ENCODE data around the gene SF3B6. TPM values are rescaled to one million over a fixed set of nuclear protein-coding genes. Genes with fewer than 3 reads are reported as not detected.
"Not testable (repeated sequence)": the region's sequence is repeated elsewhere in the genome, so short reads cannot be mapped to it uniquely, and the experiment has no call there.

SF3B6 gene, protein sequence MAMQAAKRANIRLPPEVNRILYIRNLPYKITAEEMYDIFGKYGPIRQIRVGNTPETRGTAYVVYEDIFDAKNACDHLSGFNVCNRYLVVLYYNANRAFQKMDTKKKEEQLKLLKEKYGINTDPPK
- total RNA-seq (2014; rRNA removed; shearing (Covaris generic)) = 357 and 360 TPM in 2 replicates

DNA sequence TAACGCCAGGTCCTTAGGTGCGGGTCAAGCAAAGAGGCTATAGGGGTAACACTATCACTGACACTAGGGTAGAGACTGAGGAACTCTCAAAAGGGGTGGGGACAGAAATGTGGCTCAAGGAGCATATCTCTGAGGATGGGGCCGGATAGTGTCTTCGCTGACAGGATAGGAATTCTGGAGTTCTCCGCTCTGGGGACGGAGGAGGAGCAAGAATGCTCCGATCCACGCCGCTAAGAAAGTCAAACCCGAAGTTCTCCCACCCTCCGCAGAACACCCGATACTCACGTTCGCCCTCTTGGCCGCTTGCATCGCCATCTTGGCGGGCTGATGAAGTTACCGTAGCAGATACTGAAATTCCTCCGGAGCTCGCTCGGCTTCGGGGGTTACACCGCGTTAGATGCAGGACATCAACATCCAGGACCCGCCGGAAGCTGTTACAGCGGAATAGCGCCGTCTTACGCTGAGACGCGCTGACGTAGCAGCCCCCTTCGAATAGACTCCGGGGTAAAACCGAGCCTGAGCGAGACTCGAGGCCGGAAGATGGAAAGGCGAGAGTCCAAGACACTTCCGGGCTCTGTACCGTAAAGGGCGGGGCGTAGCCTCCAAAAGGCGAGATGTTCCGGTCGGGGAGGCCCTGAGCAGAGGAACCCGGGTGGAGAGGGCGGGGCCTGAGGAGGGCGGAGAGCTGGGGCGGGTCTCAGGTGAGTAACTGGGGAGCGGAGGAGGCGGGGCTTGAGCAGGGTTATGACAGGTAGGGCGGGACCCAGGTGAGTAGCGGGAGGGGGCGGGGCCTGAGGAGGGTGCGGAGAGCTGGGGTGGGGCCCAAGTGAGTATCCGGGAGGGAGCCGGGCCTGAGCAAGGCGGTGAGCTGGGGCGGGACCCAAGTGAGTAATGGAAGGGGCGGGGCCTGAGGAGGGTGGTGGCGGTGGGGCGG is at the start of gene SF3B6:
TSS of gene SF3B6 (minus strand) at position 412 of the 934 bp plus-strand sequence. CDS start at position 315, 97 bp downstream.
- Histone ChIP-seq H3K4me1 (peaks cover 16% of the 10 kb centered on the region), H3K27me3 (no peaks in the 10 kb centered on the region), H3K36me3 (peaks cover 39% of the 10 kb centered on the region), H3K27ac (peak within 1 kb of the TSS; percentile 56), H3K4me3 (peak within 1 kb of the TSS; percentile 71), H3K9me3 (replicated peaks) (no peaks in the 10 kb centered on the region)
- DNase-seq = peak; percentile 99

DNA sequence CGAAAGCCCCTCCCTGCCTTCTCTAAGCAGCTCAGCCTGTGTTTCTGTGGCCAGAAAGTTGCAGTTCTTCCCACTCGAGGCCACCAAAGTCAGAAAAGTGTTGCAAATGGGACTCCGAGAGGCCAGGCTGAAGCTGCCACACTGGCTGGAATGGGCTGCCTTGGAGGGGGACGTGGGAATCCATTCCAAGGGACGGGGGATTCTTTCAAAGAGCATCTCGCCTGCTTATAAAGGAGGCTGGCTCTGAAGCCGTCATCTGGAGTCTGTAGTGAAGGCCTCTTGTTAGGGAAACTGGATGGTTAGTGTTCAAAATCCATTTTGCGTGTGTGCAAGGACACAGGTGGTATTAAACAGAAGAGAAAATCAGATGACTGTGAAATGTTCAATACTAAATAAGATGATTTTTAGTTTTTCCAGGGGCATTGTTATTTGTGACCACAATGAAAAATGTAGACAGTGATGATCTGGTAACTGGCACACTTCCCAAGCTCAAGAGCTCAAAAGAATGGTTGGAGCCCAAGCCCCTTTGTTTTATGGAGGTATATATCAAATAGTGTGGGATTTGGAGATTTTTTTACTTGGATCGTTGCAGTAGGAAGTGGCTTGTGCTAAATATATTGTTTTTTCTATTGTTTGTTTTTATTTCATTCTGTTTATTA is 47.9 kb upstream of the SF3B6 start:
- no peaks in the 10 kb centered on the region for H3K27me3 ChIP-seq

DNA sequence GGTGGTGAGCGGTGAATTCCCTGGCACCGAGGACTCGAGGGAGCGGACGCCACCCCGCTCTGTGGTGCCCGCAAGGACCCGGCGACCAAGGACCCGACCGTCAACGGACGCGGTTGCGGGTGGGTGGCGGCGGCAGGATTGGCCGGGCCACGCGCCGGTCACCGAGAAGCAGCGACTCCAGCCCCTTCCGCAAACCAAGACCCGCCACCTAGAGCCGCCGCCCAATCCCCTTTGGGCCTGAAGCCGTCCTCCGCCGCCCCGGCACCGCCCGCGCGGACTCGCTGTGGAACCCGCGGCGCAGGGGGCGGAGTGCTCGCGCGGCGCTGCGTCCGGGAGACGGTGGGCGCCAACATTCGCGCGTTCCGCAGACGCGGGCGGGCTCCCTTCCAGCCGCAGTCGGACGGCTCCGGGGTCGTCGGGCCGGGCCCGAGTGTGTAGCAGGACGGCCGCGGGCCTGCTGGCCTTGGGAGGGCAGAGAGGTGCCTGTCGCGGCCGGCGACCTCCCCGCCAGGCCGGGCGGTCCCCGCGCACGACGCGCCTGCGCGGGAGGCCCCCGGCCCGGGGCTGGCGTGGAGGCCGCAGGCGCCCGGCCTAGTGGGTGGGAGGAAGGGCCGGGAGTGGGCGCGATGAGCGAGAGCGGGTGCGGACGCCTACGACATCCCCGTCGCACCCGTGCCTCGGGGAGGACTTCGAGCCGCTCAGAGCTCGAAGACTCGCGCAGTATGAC is 47.2 kb upstream of the SF3B6 start, which contains the start of the genes FAM228B and PFN4:
TSS of gene FAM228B (plus strand) at position 275 of the 727 bp plus-strand sequence. CDS start 893 bp downstream, outside the sequence.
TSS of gene PFN4 (minus strand) at position 140 of the 727 bp plus-strand sequence. CDS start 799 bp downstream, outside the sequence.
- H3K27me3 ChIP-seq = no peaks in the 10 kb centered on the region
- H3K9me3 ChIP-seq (replicated peaks) = no peaks in the 10 kb centered on the region
- peak within 1 kb of the TSS; percentile 77 for H3K4me3 ChIP-seq
- peak within 1 kb of the TSS; percentile 73 for H3K27ac ChIP-seq
- DNase-seq = peak; percentile 92 to 93
- peaks cover 5% of the 10 kb centered on the region; the same call in 1 of the 2 replicates for H3K4me1 ChIP-seq
- H3K36me3 ChIP-seq = no peaks in the 10 kb centered on the region

More for the DNA sequence above, 47.9 kb upstream of the SF3B6 start:
- H3K4me1 ChIP-seq = peaks cover 5% of the 10 kb centered on the region; the same call in 1 of the 2 replicates
- no peaks in the 10 kb centered on the region for H3K9me3 ChIP-seq (replicated peaks)
- H3K4me3 ChIP-seq = peak overlapping the region; percentile 77
- DNase-seq = no peak
- H3K36me3 ChIP-seq = no peaks in the 10 kb centered on the region
- peak overlapping the region; percentile 73 for H3K27ac ChIP-seq

DNA sequence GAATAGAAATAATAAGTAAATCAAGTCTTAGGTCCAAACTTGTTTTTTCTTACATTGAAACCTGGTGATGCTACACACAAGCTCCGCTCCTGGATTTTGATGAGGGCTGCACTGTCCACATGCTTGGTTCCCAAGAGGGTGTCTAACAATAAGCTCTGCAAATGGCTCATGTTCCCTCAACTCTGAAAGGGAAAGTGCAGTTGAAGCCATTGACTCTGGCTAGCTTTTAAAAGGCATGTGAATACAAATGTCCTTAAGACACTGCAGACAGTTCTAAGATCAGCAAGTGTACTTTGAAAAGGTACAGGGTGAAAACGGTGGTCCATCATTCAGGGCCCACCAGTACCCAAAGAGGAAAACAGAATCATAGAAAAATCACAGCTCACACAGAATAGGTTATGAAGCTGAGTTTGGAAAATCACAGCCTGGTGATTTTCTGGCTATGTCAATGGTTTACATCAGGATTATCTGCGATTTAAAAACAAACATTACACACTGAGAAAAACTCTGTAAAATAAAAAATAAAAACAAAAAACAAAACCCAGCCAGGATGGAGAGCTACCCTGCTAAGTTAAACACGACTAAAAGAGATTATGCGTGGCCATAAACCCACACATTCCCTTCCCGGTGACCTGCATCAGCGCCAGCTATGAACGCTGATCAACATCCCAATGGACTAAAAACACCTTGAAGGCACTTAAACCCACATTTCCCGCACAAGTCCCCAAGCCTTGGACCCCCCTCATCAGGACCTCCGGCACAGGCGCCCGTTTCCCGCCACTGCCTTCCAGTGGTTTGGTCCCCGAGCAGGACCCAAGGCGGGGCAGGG is 46.5 kb upstream of the SF3B6 start:
- DNase-seq = peak in 1 of 2 experiments; percentile 49
- H3K9me3 ChIP-seq (replicated peaks) = no peaks in the 10 kb centered on the region
- H3K27ac ChIP-seq = peak overlapping the region; percentile 73
- H3K4me1 ChIP-seq = peaks cover 5% of the 10 kb centered on the region; the same call in 1 of the 2 replicates
- H3K27me3 ChIP-seq = no peaks in the 10 kb centered on the region
- H3K36me3 ChIP-seq = no peaks in the 10 kb centered on the region
- H3K4me3 ChIP-seq = peak overlapping the region; percentile 77

DNA sequence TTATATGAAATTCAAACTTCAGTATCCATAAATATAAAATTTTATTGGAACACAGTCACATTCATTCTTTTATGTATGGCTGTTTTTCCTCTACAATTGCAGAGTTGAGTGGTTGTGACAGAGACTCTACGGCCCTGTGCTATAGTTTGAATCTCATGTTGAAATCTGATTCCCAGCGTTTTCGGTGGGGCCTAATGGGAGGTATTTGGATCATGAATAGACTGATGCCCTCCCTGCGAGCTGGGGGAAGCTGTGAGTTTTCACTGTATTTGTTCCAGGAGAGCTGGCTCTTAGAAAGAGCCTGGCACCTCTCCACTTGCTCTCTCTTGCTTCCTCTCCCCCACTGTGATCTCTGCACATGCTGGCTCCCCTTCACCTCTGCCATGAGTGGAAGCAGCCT is 45.3 kb upstream of the SF3B6 start:
- H3K27me3 ChIP-seq = no peaks in the 10 kb centered on the region
- DNase-seq = peak in 1 of 2 experiments; percentile 47
- peaks cover 5% of the 10 kb centered on the region; the same call in 1 of the 2 replicates for H3K4me1 ChIP-seq
- no peaks in the 10 kb centered on the region for H3K9me3 ChIP-seq (replicated peaks)
- H3K36me3 ChIP-seq = no peaks in the 10 kb centered on the region
- H3K4me3 ChIP-seq = no peak overlapping the region
- no peak overlapping the region for H3K27ac ChIP-seq

DNA sequence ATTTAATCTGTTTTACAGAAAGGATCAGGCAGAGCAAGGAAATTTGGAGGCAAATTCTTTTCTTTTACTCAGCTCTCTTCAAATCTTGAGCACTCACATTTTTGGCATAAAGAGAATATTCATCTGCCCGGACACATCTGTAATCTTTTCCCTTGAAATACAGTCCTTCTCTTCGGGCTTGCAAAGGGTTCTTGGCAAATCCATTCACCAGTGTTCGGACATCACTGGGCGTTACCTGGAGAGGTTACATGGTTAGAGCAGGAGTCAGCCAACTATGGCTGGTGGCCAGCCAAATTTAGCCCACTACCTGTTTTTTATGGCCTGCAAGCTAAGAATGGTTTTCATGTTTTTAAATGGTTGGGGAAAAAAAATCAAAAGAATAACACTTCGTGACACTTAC is 44.9 kb upstream of the SF3B6 start:
- no peak for DNase-seq
- Histone ChIP-seq H3K4me1 (peaks cover 5% of the 10 kb centered on the region; the same call in 1 of the 2 replicates), H3K36me3 (no peaks in the 10 kb centered on the region), H3K9me3 (replicated peaks) (no peaks in the 10 kb centered on the region), H3K27ac (no peak overlapping the region), H3K27me3 (no peaks in the 10 kb centered on the region), H3K4me3 (no peak overlapping the region)

DNA sequence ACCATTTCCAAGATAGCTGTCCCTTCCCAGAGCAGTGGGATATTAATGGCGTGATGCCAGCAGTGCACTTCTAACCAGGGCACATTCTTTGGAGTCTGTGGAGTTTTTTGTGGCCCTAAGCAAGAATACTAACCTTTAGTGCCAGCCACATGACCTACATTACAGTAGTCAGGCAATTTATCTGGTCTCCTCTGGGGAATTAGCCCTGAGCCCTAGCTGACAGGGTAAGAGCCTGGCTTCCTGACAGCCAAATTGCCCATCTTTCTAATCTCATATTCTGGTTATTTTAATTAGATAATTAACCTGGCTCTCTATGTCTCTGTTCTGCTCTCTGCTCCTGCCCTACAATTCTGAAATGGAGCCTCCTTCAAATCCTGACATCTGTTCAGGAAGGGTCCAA is 41.8 kb upstream of the SF3B6 start:
- no peaks in the 10 kb centered on the region for H3K36me3 ChIP-seq
- no peaks in the 10 kb centered on the region for H3K4me1 ChIP-seq
- H3K4me3 ChIP-seq = no peak overlapping the region
- no peak overlapping the region for H3K27ac ChIP-seq
- H3K27me3 ChIP-seq = no peaks in the 10 kb centered on the region
- H3K9me3 ChIP-seq (replicated peaks) = no peaks in the 10 kb centered on the region
- no peak for DNase-seq

DNA sequence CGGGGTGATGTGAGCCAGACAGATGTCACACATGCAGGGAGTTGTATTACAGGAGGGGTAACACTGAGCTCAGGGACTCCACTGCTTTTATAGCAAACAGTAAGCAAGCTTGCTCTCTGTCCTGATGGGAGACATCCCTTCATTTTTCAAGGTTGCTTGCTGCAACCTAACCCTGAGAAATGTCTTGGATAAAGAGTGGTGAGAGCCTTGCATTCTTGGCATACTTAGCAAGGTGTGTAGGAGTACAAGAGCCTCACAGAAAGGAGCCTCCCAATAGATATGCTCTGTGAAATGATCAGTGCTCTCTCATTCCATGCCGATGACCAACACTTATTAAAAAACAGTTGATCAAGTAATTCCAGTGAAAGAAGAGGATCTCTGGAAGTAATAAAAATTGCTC is 38.9 kb upstream of the SF3B6 start:
- no peak for DNase-seq
- Histone ChIP-seq H3K27me3 (no peaks in the 10 kb centered on the region), H3K27ac (no peak overlapping the region), H3K36me3 (no peaks in the 10 kb centered on the region), H3K4me1 (peaks cover 2% of the 10 kb centered on the region; the same call in 1 of the 2 replicates), H3K9me3 (replicated peaks) (no peaks in the 10 kb centered on the region), H3K4me3 (no peak overlapping the region)

DNA sequence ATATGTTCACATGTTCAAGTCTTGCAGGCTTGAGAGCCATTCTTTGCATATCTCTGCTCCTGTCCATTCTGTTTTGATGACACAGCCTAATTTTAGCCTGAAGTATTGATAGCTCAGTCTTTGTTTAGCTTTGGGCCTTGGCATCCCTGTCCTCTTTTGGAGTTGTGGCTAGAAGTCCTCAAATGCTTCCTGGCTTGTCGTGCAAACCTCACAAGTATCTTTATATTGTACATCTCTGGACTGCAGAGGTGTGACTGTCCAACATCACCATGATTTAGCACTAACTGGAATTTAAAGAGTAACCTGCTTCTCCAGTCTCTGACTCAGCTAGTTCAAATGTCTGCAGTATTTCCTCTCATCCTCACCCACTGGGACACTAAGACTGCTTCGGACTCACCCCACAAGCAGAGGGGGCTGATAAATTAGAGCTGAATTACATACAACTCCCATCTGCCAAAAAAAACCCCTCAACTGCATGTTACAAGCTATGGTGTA is 35.3 kb upstream of the SF3B6 start:
- peaks cover 8% of the 10 kb centered on the region for H3K9me3 ChIP-seq (replicated peaks)
- peaks cover 2% of the 10 kb centered on the region; the same call in 1 of the 2 replicates for H3K4me1 ChIP-seq
- H3K27ac ChIP-seq = no peak overlapping the region
- no peaks in the 10 kb centered on the region for H3K36me3 ChIP-seq
- H3K27me3 ChIP-seq = no peaks in the 10 kb centered on the region
- no peak overlapping the region for H3K4me3 ChIP-seq
- no peak for DNase-seq

DNA sequence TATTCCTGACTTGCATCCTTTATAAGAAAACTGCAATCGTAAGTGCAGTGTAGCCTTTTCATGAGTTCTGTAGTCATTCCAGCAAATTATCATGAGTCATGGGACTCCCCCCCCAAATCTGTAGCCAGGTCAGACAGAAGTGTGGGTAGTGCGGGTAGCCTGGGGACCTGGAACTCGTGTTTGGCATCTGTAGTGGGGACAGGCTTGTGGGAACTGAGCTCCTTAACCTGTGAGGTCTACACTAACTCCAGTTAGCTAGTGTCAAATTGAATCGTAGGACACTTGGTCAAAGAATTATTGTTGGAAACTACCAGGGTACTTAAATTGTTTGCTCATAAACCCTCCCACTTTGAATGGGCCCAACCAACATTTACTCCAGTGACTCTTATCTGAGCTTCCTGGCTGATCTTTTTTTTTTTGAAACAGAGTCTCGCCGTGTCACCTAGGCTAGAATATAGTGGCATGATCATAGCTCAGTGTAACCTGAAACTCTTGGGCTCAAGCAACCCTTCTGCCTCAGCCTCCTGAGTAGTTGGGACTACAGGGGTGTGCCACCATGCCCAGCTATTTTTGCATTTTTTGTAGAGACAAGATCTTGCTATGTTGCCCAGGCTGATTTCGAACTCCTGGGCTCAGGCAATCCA is 34.7 kb upstream of the SF3B6 start:
- Histone ChIP-seq H3K27ac (no peak overlapping the region), H3K9me3 (replicated peaks) (peaks cover 9% of the 10 kb centered on the region), H3K4me1 (peaks cover 2% of the 10 kb centered on the region; the same call in 1 of the 2 replicates), H3K27me3 (no peaks in the 10 kb centered on the region), H3K36me3 (no peaks in the 10 kb centered on the region), H3K4me3 (no peak overlapping the region)
- DNase-seq = no peak

DNA sequence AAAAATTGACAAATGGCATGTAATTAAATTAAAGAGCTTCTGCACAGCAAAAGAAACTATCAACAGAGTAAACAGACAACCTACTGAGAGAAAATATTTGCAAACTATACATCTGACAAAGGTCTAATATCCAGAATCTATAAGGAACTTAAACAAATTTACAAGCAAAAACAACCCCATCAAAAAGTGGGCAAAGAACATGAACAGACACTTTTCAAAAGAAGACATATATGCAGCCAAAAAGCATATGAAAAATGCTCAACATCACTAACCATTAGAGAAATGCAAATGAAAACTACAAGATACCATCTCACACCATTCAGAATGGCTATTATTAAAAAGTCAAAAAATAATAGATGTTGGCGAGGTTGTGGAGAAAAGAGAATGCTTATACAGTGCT is 33.3 kb upstream of the SF3B6 start:
- H3K4me3 ChIP-seq, H3K36me3 ChIP-seq, H3K27me3 ChIP-seq, DNase-seq, H3K27ac ChIP-seq, H3K4me1 ChIP-seq: not testable (repeated sequence)
- H3K9me3 ChIP-seq (replicated peaks) = peaks cover 12% of the 10 kb centered on the region

DNA sequence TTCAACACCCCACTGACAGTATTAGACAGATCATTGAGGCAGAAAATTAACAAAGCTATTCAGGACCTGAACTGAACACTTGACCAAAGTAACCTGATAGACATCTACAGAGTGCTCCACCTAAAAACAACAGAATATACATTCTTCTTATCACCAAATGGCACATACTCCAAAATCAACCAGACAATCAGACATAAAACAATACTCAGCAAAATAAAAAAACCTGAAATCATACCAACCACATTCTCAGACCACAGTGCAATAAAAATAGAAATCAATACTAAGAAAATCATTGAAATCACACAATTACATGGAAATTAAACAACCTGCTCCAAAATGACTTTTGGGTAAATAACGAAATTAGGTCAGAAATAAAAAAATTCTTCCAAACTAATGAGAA is 31.2 kb upstream of the SF3B6 start:
- Histone ChIP-seq H3K27me3 (no peaks in the 10 kb centered on the region), H3K36me3 (no peaks in the 10 kb centered on the region), H3K4me3 (no peak overlapping the region), H3K4me1 (peaks cover 2% of the 10 kb centered on the region; the same call in 1 of the 2 replicates), H3K27ac (no peak overlapping the region), H3K9me3 (replicated peaks) (peaks cover 12% of the 10 kb centered on the region)
- no peak for DNase-seq

DNA sequence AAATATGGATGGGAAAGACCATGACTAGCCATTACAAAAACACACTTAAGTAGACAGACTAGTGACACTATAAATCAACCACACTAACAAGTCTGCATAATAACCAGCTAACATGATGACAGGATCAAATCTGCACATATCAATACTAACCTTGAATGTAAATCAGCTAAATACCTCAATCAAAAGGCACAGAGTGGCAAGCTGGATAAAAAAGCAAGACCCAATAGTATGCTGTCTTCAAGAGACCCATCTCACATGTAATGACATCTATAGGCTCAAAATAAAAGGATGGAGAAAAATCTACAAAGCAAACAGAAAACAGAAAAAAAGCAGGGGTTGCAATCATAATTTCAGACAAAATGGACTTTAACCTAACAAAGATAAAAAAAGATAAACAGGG is 30.7 kb upstream of the SF3B6 start:
- Histone ChIP-seq H3K36me3 (no peaks in the 10 kb centered on the region), H3K4me1 (peaks cover 1% of the 10 kb centered on the region; the same call in 1 of the 2 replicates), H3K27ac (no peak overlapping the region)

More for the DNA sequence above, 30.7 kb upstream of the SF3B6 start:
- Histone ChIP-seq H3K4me3 (no peak overlapping the region), H3K9me3 (replicated peaks) (peaks cover 12% of the 10 kb centered on the region), H3K27me3 (no peaks in the 10 kb centered on the region)
- no peak for DNase-seq

Data from SJCRH30 (cell line).